Measurements from ENCODE around the gene CLRN3.

The CLRN3 gene

DNA sequence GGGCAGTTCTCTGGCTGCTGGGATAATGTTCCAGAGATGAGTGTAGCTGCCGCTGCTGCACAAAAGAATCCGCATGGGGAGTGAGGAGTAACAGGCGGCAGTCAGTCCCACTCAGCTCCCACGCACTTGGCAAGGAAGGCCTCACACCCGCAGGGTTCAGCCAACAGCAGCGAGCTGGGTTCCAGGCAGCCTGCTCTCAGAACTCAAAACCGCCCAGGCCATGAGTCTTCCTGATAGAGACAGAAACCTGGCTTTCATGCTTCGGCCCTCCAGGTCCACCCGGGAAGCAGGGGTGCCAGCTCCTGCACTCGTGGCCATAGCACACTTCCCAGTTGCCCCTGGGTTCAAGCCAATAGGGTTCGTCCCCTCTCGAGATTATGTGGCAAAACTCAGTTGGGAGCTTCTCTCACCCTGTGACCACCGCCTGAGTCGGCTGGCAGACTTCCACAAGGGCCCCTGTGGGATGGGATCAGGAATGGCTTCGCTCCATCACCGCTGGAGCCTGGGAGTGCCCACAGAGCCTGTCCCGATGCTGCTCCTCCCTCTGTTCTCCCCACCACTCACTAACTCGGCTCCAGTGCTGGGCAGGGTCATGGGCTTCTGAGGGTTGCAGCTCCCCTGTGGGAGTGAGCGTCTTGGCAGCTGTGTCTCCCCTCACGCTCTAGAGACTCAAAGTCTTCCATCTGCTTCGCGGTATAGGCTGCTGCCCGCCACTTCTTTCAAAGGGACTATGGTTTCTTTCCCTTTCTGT, 20.6 kb downstream of the CLRN3 start:
- DNase-seq = no peak

DNA sequence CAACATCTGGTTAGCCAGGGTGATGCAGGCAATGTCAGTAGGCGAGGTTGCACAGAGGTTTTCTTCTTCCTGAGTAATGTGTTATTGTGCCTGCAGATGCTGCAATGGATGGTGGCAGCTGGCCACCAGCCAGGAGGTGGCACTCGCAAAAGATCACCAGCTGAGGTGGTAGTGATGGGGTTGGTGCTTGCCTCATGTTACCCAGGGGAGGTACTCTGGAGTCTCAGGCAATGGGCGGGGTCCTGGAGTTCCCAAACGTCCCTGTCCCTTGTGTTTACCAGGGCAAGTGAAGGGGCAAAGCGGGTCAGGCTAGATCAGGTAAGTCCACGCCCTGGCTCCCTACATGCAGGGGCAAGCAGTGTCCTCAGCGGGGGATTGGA, 21.1 kb downstream of the CLRN3 start:
- no peak for DNase-seq

DNA sequence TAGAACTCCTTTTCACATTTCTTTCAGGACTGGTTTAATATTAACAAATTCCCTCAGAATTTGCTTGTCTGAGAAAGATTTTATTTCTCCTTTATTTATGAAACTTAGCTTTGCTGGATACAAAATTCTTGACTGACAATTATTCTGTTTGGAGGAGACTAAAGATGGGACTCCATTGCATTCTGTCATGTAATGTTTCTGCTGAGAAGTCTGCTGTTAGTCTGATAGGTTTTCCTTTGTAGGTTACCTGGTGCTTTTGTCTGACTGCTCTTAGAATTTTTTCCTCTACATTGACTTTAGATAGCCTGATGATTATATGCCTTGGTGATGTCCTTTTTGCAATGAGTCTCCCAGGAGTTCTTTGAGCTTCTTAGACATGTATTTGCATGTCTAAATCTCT, 23.4 kb downstream of the CLRN3 start:
- DNase-seq = no peak

DNA sequence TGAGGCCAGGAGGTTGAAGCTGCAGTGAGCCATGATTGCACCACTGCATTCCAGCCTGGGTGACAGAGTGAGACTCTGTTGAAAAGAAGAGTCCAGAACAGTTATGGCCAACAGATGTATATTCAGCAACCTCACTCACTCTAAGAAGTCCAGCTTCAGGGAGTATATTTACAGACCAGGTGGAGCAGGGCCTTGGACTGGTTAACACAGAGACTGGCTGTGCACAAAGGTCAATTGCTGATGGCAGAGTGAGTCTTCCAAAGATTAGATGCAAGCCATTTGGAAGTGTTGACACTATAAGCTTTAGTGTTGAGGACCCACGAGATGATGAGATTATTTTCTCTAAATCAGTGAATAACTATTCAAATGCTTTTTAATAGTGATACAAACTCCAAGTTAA, 24.9 kb downstream of the CLRN3 start:
- DNase-seq = no peak

DNA sequence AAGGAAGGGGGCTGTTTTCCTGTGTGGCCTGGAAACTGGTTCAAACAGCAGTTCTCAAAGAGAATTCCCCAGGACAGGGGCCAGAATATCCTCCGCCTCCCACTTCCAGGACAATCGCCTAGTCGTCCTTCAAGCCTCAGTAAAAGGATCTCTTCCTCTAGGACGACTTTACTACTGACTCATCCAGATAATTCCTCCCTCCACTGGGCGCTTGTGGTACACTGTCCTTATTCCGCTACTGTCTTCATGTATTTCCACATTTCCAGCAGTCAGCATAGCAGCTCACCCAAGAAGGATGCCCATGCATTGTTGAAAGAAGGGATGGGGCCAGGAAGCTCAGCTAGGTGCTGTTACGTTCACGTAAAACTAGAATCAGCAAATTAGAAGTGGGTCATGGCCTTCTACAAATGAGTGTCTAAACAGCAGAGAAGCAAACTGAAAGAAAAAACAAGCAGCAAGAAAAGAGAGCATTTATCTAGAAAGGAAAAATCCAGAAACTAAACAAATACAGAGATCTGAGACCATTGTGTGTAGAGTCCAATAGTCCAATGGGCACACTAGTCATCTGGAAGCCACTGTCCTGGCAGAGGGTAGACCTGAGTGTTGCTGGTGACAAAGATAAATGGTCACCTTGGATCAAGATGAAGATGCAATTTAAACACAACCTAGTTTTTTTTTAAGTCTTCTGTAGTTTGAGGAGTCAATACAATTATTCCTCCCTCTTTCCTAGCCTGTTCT, 26.3 kb downstream of the CLRN3 start:
- DNase-seq = no peak

DNA sequence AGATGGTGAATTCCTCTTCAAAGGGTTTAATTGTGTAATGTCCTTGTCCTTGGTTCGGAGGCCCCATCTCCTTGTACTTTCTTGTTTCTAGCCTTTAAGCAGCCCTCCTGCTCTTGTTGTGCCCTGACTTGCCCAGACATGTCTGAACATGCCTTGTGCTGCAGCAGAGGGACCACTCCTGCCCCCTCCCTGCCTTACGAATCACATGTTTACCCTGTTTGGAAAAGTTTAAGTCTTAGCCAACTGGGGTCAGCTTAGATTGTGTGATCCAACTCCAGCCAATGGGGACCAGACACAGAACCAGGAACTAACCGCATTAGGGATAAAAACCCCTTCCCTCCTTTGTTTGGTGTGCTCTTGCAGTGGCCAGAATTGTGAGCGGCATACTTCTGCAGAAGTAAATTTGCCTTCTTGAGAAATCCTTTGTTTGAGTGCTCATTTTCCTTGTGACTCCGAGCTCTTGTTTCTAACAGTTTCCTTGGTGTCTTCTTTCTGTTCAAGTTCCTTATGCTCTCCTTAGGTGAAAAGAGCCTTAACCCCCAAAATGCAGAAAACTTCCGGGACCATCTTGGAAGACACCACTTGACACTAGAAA, 29.4 kb downstream of the CLRN3 start:
- DNase-seq = no peak

DNA sequence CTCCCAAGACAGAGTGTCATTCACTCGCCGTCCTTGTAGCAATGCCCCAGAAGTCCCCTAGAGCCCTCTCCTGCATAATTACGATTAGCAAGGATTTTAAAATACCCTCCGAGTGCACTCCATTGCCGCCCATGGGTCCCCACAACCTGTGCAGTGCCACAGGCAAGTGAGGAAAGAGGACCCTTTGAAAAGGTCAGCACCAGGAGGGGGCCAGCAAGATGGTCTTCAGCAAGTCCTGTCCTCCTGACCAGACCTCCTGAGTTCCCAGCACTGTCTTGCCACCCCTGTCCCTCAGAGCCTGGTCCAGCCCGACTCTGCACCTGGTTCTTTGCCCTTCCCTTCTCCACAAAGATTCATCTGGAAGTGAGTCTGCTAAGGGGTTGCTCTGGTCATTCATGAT, 32.1 kb downstream of the CLRN3 start:
- no peak for DNase-seq

DNA sequence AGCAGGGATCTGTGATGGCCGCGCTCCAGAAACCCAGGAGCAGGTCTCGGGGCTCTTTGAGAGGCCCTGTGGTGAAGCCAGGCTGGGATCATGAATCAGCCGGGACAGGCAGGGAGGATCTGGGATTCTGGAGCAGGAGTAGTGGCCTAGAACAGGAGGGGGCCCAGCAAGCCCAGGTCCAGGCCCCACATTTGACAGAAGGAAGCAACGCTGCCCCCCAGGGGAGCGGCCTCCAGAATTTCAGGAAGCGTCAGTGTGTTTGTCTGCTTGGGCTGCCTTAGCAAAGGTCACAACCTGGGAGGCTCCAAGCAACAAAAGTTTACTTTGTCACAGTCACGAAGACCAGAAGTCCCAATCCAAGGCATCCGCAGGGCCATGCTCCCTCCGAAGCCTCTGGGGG, 36.8 kb downstream of the CLRN3 start:
- no peak for DNase-seq

DNA sequence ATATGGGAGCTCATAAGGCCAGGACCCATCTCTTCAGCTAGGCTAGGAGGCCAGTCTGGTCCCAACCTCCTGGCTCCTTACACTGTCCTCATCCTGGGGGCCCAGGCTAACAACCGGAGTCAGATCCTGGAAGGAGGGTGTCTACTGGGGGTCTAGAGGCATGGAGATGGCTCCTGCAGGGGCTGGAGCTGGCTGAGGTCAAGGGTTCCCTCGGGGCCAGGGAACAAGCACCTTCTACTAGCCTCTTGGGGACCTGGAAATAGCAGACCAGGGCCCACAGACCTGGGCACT, 37.2 kb downstream of the CLRN3 start:
- no peak for DNase-seq

DNA sequence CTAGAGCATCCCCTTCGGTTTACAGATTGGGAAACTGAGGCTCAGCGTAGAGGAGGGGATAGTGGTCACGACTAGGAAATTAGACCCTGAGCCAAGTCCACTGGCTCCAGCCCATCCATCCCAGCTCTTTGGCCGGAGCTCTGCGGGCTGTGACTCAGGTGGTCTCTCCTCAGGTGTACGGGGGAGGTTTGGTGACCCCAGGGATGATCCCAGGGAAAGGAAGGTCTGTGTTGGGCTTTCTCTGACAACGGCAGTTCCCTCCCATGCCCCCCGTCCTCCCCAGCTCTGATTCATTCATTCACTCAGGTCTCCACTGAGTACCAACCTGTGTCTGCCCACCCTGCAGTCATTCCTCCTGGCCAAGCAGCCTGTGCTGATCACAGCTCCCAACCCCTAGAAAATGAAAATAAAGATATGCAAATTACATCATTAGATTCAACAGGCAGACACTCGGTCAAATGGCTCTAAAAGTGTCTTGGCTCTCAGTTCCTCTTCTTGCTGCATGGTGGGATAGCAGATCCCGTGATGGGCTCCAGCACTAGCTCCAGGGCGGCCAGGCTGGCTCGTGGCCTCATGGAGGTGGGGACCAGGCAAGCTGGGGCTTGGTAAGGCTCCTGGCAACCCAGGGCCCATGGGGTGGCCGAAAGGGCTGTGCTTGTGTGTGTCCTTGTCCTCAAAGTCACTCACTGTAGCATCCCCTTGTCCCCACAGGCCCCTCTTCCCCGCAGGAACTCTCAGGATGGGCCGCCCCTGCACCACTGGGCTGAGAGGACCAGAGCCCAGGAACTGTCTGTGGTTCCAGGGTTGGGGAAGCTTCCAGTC, 37.8 kb downstream of the CLRN3 start:
- DNase-seq = no peak

DNA sequence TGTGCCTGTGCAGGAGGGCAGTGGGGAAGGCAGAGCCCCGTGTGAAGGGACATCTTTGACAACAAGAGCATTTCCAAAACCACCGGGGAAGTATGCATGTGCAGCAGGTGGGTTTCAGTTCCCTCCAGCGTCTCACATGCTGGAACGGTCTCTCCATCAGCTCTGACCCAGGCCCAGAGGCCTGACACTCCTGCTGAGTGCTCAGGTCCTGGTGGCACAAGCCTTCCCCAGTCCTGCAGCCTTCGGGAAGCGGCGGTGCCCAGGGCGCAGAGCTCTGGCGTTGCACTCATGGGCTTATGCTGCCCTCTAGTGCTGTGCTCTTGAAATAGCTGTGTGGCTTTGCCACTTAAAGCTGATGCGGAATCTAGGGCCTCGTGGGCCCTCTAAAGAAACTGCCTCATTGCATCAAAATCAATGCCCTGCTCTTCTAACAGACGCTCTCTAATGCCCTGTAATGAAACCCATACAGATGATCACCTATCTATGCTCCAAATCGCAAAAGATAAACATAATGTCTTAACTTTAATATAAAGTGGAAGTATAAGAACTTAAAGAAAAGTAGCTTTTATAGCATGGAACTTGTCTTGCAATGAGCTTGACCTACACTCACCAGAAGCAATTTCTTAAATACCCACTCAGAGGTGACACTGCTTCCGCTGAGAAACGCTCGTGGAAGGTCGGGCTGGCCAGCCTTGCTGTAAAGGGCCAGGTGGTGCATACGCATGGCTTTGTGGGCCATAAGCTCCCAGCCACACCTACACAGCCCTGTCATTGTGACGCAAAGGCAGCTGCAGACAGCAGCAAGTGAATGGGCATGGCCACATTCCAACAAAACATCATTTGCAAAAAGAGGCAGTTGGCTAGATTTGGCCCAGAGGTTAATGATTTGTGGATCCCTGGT, 38.6 kb downstream of the CLRN3 start:
- peak; percentile 45 for DNase-seq

DNA sequence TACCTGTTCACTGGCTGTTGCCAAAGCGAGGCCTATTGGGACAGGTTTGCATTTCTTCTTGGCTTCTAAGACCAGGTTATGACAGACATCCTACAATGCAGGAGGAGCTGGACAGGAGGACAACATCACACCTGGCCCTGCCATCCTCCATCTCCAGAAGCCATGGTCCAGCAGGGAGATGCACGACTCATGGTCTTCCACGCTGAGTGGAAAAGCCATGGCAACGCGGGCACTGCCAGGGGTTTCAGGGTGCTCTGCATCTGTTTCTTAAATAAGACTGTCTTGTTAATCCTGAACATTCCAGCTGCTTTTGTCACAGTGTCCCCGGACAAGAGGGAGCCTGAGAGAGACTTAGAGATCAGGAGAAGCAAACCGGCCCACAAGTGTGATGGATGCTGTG, 40.3 kb downstream of the CLRN3 start:
- no peak for DNase-seq

DNA sequence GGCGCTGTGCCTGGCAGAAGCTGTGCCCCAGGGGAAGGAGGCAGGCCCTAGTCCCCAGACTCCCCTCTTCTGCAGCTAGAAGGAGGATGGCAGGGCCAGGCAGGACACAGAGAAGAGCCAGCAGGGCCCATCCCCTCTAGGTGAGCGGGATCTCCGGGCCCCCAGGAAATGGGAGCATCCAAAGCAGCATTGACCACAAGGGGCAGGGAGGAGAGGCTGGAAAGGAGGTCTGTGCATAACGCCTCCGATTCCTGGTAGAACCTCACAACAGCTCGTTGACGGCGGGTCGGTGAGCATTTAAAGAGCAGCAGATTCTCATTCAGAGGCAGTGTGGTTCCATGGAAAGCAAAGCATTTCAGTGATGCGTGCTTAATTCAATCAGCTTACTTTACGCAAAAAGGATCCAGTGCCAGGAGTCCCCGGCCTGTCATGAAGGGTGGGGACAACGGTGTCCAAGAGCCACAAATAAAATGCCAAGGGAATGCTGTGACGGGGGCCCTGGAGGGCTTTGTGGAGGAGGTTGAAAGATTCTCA, 41.0 kb downstream of the CLRN3 start:
- no peak for DNase-seq

DNA sequence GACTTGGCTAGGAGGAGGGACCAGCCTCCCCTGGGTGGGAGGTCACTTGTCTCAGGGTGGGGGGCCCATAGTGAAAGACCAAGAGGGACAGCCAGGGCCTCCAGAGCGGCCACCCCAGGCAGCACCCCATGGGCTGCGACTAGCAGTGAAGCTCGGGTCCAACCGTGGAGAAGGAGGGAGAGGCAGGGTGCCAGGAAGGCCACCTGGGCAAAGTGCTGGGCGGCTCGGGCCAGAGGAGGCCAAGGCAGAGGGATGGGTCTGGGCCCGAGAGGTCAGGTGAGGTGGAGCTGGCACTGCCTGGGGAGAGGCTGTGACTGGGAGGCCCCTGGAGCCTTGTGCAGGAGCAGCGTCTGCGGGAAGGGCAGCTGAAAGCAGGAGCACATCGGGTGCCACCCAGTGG, 41.8 kb downstream of the CLRN3 start:
- no peak for DNase-seq

DNA sequence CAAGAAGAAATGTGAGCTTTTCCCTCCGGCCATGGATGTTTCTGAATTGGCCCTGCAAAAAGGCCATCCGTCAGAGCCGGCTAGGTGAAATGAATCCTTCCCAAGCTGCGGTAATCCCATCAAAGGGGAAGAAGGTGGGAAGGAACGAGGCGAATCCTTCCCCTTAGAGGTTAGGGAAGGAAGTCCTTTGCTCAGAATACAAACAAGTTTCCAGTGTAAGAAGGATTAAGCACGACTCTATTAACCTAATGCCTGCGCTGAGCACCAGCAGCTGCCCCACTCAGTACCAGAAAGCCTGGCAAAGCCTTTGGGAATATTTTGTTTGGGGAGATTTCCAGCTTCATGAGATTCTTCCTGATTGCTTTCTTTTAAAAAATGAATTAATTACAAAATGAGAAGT, 42.8 kb downstream of the CLRN3 start:
- DNase-seq = no peak

DNA sequence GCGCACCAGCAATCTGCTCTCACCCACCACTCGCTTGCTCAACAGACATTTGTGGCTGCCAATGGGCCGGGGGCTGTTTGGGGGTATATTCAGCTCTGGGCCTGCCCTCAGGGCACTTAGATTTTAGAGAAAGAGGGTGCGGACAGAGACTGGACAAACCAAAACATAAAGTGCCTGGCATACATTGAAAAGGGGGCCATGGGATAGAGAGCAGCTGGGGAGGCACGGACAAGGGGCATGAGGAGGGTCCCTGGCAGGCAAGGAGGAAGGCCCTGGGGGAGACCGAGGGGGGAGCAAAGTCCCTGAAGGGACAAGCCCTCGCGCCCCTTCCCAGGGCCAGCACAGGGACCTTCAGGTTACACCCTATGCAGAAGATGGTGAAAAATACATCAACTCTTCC, 43.5 kb downstream of the CLRN3 start:
- DNase-seq = no peak

DNA sequence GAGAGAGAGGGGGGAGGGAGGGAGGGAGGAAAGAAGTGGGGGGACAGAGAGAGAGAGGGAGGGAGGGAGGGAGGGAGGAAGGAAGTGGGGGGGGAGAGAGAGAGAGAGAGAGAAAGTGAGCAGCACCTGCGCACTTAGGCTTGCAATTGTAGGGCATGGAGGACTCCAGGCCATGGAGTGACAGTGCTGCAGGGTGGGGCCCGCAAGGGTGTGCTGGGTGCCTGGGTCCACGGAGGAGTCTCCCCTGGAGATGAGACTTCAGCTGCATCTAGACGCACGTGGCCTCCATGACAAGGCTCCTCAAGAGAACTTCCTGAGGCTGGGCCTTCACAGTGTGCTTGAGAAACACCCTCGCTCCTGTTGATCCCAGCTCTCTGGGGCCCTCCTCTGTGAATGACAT, 44.5 kb downstream of the CLRN3 start:
- no peak for DNase-seq

DNA sequence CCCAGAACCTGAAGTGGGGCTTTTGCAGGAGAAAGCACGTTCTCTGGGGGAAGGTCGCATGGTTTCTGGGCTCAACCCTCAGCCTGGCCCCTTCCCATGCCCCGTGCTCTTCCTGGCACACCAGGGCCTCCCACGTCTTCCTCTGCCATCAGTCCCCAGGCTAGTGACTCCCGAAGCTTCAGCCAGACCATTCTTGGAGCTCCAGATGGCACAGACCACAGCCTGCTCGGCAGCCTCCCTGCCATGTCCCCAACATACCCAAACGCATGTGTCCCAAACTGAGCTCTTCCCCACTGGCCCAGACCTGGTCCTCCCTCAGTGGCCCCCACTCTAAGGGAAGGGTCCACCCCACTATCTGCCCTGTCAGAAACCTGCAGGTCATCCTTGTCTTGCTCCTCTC, 47.0 kb downstream of the CLRN3 start:
- DNase-seq = no peak

DNA sequence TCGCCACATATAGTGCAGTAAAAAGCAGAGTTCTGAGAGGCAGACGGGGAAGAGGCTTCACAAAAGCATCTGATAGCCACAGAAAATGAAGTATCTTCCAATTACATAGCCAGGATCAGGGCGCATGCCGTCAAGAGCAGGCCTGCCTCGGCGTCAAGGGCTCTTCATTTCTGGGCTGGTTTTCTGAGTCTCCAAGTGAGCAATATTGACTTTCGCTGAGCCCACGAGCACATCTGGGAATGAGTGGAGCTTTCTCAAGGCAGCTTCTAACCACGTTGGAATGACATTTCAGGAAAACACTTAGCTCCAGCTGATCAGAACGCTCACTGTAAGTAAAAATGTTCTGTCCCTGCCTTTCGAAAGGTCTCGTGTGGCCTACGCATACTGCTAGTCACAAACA, 51.9 kb downstream of the CLRN3 start:
- DNase-seq = no peak

DNA sequence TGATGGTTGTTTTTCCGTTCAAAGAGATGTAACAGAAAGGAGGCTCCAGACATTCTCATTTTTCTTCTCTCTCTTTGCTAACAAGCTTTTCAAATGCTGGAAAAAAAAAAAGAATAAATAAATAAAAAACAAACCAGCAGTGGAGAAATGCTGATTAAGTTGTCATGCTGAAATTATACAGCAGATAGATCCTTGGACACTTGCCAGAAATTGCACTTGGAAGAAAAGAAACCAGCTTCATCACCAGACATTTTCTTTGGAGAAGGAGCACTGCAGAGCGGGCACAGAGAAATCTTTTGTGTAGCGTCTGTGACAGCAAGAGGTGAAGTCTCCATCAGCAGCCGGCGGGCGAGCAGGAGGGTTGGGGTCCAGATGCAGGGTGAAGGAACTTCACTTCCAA, 55.8 kb downstream of the CLRN3 start:
- DNase-seq = no peak

DNA sequence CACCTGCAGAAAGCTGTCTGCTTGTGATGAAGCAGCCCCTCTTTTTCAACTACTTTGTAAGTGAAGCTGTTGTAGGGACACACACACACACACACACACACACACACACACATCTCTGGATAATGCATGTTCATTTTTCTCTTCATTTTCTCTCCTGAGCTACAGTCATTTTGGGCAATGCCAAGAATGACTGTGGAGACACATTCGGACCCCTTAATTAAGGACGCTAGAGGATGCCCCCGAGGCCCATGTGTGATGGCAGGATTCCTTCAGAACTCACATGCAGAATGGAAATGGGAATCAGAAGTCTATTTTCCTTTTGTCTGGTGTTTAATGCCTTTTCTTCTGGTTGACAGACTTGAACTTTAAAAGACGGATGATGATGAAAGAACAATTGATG, 56.6 kb downstream of the CLRN3 start:
- DNase-seq = no peak

DNA sequence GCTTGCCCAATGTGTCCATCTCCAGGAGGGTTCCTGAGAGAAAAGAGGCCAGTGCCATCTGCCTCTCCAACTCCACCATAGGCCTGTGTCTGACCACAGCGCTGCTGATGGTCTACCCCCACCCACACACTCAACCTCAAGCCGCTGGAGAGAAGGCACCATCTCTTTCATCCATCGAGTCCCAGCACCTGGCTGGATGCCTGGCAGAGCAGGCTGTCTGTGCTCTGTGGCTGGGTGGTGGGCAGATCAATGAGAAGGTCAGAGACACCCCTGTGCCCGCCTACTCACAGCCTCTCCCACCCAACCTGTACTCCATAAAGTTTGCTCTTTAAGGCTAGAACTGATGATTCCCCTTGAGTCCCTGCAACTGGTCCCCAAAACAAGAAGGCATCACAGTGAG, 58.0 kb downstream of the CLRN3 start:
- DNase-seq = no peak

Measured in activated CD4-positive, alpha-beta T cell treated with anti-CD3 and anti-CD28 coated beads, Interleukin-2, amount 50 U/mL, for 1 hour (primary cell).